SU-DHL-6 (cell line): ENCODE measurements around the gene COG5.

Source experiments
- EZH2phosphoT487 ChIP-seq: fragments of 200-600 bp; sonication (generic), shearing (Covaris generic); conservative IDR thresholded peaks from 2 replicates; pipeline ENCODE4 v1.6.1; 2018; ENCODE audit warnings: mild to moderate bottlenecking, antibody characterized with exemption, low read length, moderate library complexity, mixed read lengths
- TF ChIP-seq, protein P1 (sequence below): fragments of 200-600 bp; sonication (generic); IDR thresholded peaks from one replicate; pipeline ENCODE4 v1.5.1; 2017; ENCODE audit warnings: antibody characterized with exemption, mild to moderate bottlenecking, low read length, moderate library complexity; ENCODE audit not compliant: insufficient read depth, poor library complexity, severe bottlenecking

DNA sequence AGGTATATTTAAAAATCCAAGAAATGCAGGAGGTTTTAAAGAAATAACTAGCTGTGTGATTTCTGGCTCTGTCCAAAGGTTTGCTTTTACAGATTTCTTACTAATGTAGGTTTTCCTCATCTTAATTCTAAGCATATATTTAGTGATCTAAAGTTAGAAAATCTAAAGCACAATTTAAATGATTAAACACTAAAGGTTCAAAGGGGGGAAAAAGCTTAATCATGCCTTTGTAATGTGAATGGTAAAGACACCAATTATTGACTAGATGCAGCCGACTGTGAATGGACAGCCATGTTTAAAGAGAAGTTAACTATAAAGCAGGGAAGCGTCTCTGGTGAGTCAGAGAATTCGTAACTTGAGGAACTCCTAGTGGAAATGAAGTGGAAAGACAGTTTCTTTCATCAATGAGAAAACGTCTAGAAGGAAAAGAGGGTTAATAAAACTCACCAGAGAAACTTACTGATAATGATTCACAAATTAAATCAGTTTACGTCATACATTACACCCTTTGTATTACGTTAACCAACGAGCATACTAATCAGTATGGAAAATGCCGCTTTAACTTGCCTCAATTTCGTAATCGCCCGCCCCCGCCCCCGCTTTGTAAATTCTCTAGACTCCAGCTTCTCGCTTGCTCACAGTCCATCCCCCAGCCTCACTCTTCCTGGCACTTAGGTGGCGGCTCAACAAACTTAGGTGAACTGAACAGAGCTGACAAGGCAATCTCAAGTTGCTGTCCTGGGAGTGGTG is 396.1 kb downstream of the COG5 start:
- TF ChIP-seq, protein P1, sequence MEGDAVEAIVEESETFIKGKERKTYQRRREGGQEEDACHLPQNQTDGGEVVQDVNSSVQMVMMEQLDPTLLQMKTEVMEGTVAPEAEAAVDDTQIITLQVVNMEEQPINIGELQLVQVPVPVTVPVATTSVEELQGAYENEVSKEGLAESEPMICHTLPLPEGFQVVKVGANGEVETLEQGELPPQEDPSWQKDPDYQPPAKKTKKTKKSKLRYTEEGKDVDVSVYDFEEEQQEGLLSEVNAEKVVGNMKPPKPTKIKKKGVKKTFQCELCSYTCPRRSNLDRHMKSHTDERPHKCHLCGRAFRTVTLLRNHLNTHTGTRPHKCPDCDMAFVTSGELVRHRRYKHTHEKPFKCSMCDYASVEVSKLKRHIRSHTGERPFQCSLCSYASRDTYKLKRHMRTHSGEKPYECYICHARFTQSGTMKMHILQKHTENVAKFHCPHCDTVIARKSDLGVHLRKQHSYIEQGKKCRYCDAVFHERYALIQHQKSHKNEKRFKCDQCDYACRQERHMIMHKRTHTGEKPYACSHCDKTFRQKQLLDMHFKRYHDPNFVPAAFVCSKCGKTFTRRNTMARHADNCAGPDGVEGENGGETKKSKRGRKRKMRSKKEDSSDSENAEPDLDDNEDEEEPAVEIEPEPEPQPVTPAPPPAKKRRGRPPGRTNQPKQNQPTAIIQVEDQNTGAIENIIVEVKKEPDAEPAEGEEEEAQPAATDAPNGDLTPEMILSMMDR, result no peak
- no peak for TF ChIP-seq EZH2phosphoT487
